HG02623 (cell line): Measurements from ENCODE around the gene HIPK1.
"Not testable (repeated sequence)": the region's sequence is repeated elsewhere in the genome, so short reads cannot be mapped to it uniquely, and the experiment has no call there.

Source experiments
- ATAC-seq: cut with Tn5 transposase; IDR thresholded peaks from one replicate; pipeline ENCODE4 v1.9.1; 2021; ENCODE audit warnings: moderate library complexity; ENCODE audit not compliant: unreplicated experiment

HIPK1 gene

DNA sequence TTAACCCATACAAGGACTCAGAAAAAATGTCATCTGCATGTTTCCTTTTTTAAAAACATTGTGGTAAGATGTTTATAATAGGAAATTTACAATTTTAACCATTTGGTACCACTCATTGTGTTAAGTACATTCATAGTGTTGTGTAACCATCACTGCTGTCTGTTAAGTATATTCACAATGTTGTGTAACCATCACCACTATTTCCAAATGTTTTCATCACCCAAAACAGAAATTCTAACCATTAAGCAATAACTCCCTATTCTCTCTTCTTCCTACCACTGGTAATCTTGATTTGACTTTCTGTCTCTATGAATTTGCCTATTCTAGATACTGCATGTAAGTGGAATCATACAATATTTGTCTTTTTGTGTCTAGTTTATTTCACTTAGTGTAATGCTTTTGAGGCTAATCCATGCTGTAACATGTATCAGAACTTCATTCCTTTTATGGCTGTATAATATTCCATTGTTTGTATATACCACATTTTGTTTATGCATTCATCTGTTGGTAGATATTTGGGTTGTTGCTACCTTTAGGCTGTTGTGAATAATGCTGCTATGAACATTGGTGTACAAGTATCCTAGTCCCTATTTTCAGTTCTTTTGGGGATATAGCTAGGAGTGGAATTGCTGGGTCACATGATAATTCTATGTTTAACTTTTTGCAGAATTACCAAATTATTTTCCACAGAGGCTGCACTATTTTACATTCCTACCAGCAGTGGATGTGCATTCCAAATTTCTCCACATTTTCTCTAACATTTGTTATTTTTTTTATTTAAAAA lies 14.1 kb downstream of the HIPK1 start:
- no peak for ATAC-seq

DNA sequence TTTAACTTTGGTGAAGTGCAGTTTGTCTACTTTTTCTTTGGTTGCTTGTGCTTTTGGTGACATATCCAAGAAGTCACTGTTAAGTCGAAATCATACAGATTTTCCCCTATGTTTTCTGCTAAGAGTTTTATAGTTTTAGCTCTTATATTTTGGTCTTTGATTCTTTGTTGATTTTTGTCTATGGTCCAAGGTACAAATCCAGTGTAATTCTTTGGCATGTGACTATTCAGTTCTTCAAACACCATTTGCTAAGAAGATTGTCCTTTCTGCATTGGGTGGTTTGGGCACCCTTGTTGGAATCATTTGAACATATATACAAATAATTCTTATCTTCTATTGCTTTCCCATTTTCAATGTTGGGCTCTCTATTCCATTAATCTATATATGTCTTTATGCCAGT lies 16.2 kb downstream of the HIPK1 start:
- ATAC-seq: no peak

DNA sequence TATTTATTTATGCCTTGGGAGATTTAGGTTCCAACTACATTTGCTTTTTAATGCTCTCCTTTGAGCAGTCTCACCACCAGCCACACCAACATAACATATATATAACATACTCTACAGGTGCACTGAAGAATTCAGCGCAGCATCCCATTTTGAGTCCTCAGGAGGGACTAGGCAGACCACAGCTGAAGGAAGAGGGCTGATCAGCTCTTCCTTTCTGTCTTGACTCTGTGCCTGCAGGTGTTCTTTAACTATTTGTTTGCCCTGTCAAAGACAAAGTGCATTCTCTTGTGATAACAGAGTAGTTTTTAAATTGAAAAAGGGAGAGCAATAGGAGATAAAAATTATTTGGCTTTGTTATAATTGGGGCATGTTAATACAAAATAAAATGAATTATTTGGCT lies 17.0 kb downstream of the HIPK1 start:
- no peak for ATAC-seq

DNA sequence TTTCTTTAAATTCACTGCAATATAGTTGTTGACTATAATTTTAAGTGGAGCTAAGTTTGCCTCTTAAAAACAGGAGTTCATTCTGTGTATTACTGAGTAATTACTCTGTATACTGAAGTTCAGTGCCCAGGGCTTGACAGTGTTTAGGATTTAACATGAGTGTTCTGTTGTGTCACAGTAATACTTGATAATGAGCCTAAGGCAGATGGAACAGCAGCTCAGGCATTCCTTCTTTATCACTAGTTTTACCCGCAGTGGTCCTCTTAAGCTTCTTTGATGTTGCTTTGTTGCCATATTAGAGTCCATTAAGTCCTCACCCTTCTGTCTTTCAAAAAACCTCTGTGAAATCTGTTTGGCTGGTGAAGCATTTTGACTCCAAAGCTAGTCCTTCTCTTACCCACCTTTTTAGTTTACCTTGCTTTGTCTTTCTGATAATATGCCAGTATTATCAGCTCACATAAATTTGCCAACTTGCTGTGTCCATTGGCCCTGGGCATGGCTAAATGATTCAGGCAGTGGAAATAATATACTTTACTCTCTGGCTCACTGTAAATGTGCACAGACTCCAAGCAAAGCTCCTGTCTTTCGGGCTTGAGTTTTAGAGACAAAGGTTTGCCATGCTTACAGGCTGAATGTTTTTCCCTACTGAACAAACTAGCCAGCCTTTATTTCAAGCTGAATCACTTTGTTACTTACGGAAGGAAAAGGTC lies 17.7 kb downstream of the HIPK1 start:
- no peak for ATAC-seq

DNA sequence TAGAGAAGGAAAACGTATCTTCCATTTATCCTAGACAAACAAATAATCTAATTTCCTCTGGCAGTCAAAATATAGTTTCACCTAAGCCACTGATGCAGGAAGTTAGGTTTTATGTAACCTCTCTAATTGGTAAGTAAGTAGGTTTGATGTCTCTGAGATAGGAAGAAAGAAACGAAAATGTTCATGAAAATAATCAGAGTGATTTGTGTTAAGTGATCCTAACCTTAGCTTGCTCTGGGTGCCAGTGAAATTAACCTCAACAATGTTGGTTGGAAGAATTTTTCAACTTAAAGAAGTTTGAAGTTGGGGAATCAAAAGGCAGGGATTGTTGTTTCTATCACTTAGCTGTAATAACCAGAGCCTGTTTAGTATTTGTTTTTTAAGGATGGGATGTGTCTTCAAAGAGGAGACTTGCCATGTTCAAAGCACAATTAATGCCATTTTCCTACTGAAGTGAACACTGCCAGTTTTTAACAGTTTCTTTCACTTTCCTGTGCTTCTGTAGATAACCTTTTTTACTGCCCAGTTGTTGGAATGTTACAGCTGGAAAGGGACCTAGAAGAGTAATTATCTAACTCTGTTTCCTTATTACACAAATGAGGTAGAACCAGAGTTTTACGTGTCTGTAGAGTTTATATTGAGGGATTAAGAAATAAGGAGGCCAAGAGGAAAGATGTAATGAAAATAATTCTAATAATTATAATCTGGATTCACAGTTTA lies 18.4 kb downstream of the HIPK1 start:
- no peak for ATAC-seq

DNA sequence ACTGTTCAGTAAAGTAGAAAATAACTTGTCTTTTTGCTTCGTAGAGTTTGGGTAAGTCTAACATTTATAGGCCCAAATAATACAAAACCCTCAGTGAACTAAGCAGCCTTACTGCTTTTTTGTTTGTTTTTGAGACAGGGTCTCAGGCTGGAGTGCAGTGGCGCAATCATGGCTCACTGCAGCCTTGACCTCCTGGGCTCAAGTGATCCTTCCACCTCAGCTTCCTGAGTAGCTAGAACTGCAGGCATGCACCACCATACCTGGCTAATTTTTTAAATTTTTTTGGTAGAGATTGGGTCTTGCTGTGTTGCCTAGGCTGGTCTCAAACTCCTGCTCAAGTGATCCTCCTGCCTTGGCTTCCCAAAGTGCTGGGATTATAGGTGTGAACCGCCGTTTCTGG lies 19.0 kb downstream of the HIPK1 start:
- ATAC-seq: not testable (repeated sequence)

DNA sequence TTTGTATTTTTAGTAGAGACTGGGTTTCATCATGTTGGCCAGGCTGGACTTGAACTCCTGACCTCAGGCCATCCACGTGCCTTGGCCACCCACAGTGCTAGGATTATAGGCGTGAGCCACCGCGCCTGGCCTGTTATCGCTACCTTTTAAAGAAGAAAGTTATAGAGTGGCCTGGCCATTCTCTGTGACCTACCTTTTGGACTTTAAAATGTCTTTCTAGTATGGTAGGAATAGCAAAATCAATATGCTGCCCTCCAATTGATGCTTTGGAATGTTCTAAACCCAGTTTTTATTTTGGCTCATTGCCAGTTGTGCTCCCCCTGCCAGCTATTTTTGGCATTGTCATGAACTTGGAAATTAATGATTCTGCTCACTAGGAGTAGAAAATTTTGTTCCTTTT lies 19.9 kb downstream of the HIPK1 start:
- no peak for ATAC-seq

DNA sequence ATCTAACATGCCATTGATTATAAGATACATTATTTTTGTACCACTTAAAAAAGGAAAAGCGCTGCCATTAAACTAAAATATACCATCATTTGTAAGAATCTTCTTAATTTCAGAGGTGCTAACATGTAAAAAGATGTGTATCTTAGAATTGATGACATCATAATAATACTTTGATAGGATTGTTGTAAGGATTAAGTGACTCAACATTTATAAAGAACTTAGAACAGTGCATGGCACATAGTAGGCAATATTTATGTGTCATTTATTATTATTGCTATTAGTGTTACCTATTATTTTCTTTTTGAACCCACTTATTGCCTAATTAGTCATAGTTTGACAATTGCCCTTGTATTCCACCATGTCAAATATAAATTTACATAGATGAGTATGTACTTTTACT lies 21.8 kb downstream of the HIPK1 start:
- ATAC-seq: no peak

DNA sequence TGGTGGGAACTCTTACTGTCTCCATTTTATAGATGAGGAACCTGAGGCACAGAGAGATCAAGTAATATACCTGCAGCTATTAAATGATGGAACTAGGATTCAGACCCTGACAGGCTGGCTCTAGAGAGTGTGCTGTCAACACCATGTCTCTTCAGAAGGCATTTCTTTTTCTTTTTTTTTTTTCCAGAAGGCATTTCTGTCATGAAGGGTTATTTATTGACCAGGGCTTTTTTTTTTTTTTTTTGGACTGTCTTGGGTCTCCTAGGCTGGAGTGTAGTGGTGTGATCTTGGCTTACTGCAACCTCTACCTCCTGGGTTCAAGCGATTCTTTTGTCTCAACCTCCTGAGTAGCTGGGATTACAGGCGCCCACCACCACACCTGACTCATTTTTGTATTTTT lies 22.6 kb downstream of the HIPK1 start:
- no peak for ATAC-seq

DNA sequence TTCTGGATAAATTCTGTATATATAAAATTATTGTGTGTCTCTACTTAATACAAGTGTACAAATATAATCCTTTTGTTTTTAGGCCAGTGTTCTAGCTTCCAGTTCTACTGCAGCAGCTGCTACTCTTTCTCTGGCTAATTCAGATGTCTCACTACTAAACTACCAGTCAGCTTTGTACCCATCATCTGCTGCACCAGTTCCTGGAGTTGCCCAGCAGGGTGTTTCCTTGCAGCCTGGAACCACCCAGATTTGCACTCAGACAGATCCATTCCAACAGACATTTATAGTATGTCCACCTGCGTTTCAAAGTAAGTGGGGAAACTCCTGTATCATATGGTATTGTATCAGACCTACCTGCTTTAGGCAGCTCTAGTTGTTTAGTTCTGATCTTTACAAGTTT lies 28.9 kb downstream of the HIPK1 start:
- no peak for ATAC-seq

DNA sequence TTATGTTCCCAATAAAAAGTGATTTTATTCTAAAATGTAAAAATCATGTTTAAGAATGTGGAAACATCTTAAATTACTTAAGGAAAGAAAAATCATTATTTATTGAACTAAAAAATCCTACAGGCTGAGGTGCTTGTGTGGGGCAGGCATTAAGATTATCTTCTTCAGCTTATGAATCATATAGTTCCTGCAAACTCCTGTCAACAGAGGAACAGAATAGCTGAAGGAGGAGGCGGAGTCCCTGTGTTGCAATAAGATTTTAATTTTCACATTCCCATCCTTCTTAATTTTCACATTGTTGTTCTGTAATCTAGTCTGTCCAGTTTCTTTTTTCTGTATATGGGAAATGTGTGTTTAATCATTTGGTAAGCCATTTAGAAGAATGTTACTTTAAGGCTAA lies 29.6 kb downstream of the HIPK1 start:
- ATAC-seq: no peak

DNA sequence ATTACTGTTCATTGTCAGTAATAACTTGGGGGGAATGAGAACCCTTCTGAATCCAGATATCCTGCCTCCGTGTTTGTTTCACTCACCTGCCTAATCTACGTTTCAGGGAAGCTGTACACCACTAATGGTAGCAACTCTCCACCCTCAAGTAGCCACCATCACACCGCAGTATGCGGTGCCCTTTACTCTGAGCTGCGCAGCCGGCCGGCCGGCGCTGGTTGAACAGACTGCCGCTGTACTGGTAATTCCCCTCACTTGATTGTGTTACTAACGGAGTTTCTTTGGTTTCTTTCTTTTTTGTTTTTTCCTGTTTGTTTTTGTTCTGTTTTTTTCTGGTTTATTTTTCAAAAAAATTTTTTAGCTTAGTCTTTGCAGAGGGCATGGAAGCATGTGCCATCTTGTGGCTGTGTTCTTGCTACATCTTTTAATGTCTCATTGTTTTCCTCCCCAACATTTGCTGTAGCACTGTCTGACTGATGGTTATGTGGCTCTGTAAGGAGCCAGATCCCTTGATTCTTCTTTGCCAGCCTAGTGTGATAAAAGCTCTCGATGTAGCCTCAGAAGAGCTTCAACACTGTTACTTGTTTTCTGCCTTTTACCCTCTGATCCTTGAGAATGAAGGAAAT lies 34.3 kb downstream of the HIPK1 start:
- no peak for ATAC-seq

DNA sequence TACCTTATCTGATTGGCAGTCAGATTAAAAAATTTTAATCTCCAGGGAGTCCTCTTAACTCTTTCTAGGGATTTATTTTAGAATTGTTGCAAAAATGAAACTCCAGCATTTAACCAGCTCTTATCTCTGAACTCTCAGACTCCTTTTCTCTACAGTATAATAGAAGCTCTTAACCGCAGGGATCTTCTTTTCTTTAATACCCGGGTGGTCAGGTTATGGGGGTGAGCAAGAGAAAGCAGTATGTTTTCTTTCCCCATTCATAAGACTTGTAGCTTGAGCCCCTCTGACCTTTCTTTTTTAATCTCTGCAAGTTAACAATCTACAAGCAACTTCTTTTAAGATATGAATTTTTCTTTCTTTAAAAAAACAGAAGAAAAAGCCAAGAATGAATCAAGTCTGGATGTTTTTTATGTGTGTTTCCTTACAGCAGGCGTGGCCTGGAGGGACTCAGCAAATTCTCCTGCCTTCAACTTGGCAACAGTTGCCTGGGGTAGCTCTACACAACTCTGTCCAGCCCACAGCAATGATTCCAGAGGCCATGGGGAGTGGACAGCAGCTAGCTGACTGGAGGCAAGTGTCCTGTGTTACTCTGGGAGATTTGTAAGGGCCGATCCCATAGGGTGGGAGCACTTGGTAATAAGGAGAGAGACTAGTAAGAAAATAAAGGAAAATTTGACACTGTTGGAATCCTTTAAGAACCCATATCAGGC lies 36.7 kb downstream of the HIPK1 start:
- ATAC-seq: no peak

DNA sequence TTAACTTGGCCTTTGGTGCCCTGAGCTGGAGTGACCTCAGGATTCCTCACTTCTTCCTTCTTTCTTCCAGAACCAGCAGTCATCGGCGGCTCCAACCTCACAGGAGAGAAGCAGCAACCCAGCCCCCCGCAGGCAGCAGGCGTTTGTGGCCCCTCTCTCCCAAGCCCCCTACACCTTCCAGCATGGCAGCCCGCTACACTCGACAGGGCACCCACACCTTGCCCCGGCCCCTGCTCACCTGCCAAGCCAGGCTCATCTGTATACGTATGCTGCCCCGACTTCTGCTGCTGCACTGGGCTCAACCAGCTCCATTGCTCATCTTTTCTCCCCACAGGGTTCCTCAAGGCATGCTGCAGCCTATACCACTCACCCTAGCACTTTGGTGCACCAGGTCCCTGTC lies 43.8 kb downstream of the HIPK1 start:
- no peak for ATAC-seq

DNA sequence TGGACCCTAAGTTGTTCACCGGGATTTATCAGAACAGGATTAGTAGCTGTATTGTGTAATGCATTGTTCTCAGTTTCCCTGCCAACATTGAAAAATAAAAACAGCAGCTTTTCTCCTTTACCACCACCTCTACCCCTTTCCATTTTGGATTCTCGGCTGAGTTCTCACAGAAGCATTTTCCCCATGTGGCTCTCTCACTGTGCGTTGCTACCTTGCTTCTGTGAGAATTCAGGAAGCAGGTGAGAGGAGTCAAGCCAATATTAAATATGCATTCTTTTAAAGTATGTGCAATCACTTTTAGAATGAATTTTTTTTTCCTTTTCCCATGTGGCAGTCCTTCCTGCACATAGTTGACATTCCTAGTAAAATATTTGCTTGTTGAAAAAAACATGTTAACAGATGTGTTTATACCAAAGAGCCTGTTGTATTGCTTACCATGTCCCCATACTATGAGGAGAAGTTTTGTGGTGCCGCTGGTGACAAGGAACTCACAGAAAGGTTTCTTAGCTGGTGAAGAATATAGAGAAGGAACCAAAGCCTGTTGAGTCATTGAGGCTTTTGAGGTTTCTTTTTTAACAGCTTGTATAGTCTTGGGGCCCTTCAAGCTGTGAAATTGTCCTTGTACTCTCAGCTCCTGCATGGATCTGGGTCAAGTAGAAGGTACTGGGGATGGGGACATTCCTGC lies 46.2 kb downstream of the HIPK1 start:
- ATAC-seq: no peak

DNA sequence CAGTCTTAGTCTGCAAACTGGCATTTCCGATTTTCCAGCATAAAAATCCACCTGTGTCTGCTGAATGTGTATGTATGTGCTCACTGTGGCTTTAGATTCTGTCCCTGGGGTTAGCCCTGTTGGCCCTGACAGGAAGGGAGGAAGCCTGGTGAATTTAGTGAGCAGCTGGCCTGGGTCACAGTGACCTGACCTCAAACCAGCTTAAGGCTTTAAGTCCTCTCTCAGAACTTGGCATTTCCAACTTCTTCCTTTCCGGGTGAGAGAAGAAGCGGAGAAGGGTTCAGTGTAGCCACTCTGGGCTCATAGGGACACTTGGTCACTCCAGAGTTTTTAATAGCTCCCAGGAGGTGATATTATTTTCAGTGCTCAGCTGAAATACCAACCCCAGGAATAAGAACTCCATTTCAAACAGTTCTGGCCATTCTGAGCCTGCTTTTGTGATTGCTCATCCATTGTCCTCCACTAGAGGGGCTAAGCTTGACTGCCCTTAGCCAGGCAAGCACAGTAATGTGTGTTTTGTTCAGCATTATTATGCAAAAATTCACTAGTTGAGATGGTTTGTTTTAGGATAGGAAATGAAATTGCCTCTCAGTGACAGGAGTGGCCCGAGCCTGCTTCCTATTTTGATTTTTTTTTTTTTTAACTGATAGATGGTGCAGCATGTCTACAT lies 47.6 kb downstream of the HIPK1 start:
- ATAC-seq: no peak

DNA sequence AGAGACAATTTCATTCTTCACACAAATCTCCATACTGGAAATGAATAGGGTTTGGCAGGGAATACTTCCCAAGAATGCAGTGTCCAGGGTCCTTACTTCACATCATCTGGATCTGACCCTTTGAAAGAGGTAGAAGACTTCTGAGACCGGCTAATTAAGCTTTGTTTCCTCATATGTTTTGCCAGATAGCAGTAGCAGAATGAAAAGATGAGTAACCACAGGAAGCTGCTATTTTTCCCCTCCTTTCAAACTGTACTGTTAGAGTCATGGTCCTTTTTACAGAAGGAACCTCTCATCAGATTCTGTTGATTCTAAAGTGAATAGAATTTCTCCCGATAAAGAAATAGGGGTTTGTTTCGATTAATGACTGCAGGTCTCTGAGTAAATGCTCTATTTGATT lies 48.8 kb downstream of the HIPK1 start:
- no peak for ATAC-seq

DNA sequence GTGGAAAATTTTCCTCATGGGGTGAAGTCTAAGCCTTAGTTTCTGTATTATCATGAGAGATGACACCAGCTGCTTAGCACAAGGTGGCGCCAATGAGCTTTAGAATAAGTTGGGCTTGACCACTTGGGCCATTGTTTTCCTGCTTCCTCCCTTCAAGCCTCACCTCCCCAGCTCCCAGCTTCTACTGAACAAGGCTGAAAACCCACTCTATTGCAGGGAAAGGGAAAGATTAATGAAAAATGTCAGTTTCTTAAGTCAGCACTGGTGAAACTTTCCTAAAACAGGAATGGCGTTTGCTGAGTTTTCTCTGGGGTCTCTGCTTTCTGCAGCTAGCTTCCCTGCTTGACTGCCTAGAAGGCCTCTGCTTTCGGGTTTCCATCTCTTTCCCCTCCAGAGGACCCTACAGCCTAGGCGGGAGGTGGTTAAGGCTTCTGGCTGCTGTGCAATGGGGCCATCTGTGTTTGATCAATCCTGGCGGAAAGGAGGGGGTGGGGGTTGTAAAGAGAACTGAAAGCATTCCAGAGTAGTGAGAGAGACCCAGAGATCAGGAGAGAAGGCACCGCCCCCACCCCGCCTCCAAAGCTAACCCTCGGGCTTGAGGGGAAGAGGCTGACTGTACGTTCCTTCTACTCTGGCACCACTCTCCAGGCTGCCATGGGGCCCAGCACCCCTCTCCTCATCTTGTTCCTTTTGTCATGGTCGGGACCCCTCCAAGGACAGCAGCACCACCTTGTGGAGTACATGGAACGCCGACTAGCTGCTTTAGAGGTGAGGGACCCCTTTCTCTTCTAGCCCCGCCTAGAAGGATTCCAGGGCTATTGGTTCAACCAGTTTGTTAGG lies 50.0 kb downstream of the HIPK1 start, which contains the start of gene OLFML3:
Gene OLFML3 (plus strand): TSS at position 612 of the 840 bp plus-strand sequence. CDS start 43 bp downstream, at position 655.
- ATAC-seq: no peak

DNA sequence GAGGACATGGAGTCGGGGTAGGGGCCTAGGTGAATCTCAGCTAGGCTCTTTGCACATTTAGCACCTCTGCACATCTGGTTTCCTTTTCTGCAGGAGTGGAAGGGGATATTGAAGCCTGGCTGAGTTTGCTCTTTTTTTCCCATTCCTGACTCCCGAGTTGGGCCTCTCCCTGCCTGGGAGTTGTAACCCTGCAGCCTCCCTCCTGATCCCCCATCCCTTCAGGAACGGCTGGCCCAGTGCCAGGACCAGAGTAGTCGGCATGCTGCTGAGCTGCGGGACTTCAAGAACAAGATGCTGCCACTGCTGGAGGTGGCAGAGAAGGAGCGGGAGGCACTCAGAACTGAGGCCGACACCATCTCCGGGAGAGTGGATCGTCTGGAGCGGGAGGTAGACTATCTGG lies 51.0 kb downstream of the HIPK1 start:
- no peak for ATAC-seq
